COLO829 (cell line): ENCODE data around the gene PBX4.
A peak's percentile ranks its signal among the peaks of the same experiment; 100 is the strongest.
"Not testable (repeated sequence)": the region's sequence is repeated elsewhere in the genome, so short reads cannot be mapped to it uniquely, and the experiment has no call there.

Source experiments
- DNase-seq: peaks from one replicate; pipeline ENCODE4 v3.0.0; 2012; ENCODE audit warnings: low spot score

The PBX4 gene, protein sequence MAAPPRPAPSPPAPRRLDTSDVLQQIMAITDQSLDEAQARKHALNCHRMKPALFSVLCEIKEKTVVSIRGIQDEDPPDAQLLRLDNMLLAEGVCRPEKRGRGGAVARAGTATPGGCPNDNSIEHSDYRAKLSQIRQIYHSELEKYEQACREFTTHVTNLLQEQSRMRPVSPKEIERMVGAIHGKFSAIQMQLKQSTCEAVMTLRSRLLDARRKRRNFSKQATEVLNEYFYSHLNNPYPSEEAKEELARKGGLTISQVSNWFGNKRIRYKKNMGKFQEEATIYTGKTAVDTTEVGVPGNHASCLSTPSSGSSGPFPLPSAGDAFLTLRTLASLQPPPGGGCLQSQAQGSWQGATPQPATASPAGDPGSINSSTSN

GRCh38 chr19:19618219-19619051 lies at the start of gene PBX4:
PBX4 (minus strand) TSS chr19:19618687; CDS start chr19:19618629, 58 bp downstream.
- peak; percentile 82 for DNase-seq

- DNase-seq: not testable (repeated sequence)
These were observed 47.0 kb upstream of the PBX4 start for GRCh38 chr19:19665420-19665948.

DNA sequence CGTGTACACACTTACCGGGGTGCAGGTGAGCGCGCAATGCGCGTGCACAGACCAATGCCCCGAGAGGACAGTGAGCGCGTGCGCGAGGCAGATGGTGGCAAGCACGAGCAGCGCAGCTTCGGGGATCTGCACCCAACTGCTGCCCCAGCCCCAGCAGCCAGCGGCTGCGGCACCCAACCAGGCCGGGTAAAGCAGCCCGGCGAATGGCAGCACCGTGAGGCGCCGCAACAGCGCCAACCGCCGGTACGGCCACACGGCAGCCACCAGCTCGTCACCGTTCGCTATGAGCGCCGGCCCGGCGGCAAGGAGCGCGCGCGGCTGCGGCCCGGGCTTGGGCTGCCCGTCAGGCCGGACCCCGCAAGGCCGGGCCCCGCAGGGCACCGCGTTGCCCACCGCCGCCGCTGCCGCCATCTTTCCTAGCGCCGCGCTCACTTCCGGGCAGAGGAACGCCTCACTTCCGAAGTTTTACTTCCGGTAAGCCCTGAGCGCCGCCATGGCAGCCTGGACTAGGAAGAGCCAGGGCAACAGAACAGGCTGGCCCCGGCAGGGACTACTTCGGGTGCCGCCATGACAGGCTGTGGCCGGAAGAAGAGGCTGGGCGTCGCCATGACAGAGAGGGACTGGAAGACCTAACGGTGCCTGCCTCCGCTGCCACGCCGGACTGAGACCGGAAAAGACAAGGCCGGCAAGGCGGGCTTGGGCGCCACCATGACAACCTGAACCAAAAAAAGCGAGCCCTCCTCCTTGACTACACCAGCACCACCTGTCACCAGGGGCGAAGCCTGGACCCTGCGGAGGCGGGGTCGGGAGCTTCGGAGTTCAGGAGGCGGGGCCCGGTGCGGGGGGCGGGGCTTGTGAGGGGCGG lies 45.0 kb upstream of the PBX4 start, which contains the start of gene ATP13A1:
ATP13A1 (minus strand) TSS at position 421 of the 865 bp plus-strand sequence; CDS start at position 411, 10 bp downstream.
- DNase-seq: peak; percentile 81

- DNase-seq: no peak
These were observed 44.4 kb upstream of the PBX4 start for GRCh38 chr19:19662871-19663255.

DNA sequence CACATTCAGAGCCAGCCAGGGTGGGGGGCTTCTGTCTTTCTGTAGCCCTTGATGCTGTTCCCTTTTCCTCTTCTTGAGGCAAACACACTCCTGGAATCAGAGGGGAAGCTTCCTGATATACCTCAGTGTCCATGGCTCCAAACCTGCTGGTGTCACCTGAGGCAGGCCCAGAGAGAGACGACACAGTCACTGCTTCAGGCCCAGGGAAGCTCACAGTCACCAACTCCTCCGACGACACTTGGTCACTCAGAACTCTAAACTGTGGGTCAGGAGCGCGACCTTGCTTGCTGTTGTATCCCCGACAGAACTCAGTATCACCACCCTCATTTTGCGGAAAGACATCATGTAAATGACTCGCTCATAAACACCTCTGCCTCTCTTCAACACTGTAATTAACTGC lies 43.9 kb upstream of the PBX4 start:
- no peak for DNase-seq

DNA sequence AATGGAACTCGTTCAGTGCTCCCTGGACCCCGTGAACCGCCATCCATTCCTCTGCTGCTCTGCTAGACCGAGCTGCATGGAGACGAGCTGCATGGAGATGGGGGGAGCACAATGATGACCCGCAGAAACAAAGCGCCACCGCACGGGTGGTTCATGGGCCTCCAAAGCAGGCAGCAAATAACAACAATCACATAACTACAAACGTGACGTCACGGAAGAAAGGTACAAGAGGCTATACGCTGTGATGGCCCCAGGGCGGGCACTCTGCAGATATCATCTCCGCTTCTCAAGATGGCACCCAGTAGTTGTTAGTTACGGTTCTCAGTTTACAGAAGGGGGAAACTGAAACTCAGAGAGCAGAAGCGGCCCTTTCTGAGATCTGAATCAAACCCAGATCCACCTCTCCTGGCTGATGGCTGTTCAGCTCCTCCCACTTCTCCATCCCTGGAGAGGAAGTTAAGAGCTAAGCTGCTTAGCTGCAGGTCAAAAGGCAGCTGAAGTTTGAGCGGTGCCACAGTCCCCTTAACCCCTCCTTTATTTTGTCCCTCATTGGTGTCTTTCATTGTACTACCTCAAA lies 43.3 kb upstream of the PBX4 start:
- no peak for DNase-seq

GRCh38 chr19:19661141-19661674 lies 42.7 kb upstream of the PBX4 start:
- DNase-seq: no peak

DNA sequence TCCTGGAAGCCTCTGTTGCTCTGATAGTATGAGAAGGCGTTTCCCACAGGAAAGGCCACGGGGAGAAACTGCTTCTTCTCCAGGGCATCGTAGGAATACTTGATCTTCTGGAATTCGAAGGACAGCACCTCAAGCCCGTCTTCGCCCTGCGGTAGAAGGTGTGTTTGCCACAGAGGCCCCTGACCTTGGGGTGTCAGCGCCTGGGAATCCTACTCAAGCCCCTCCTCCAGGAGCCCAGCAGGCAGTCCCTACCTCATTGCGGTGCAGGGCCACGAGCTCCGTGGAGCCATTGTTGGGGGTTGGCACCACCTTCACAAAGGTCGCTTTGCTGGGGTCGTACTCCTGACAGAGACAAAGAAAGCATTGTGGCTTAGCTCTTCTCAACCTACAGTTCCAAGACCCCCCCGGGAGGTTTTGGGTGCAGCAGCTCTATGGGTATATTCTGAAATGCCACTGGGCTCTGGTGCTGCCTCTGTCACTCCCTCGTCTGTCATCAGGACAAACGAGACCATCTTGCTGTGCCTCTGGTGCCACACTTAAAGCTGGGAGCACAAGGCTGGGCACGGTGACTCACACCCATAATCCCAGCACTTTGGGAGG lies 41.3 kb upstream of the PBX4 start:
- DNase-seq: no peak

DNA sequence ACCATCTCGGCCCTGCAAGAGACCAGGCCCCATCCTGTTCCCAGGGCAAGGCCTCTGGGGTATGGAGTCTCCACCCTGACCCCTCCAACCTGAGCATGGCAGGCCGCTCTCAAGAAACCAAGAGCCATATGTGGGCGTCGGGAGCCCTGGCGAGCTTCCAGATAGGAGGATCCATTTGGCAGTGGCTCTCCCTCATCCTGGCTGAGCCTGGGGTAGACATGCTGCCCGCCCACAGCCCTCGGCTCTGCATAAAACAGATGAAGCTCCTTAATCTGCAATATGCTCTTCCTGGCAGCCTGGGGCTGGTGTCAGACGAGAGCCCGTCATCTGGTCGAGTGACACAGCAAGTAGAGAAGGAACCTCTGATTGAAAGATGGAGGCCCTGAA lies 38.9 kb upstream of the PBX4 start:
- no peak for DNase-seq

- no peak for DNase-seq
These were observed 38.2 kb upstream of the PBX4 start for GRCh38 chr19:19656451-19657396.

- no peak for DNase-seq
These were observed 37.3 kb upstream of the PBX4 start for GRCh38 chr19:19655641-19656343.

- no peak for DNase-seq
These were observed 36.6 kb upstream of the PBX4 start for GRCh38 chr19:19655051-19655594.

DNA sequence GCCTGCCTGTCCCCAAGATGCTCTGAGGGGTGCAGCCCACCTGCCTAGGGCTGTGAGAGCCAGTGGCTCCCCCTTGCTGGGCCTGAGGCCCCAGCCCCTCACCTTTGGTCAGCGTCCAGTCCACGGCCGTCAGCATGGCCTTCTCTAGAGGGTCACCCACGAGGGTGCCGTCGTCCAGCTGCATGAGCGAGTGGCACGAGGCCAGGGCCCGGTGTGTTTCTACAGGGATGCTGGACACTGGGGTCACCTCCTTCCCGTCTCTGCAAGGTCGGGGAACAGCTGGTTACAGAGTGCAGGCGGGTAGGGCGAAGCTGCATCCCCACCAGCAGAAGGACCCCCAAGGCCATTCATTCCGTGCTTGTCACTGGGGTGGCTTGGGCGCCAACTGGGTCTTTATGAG lies 36.0 kb upstream of the PBX4 start:
- DNase-seq: no peak

DNA sequence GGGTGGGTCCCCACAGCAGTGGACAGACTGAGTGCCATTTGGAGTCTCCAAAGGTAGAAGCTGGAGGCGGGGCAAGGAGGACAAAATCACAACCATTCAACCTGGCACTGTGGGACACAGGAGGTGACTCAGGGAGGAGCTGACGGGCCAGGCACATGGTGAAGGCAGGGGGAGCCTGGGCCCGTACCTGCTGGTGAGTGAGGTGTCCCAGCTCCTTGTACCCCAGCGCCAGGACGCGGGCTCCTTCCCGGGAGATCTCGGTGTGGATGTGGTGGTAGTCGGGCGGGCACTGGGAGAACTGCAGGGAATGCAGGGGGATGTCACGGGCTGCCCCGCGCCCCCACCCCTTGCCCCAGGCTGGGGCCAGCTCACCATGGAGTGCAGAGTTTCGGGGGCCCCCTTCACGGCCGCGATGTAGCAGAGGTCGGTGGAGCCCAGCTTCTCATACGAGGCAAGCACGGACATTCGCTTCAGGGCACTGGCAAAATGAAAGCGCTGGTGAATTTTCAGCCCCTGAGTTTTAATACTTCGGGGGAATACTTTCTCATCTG lies 35.2 kb upstream of the PBX4 start:
- DNase-seq: no peak

- DNase-seq: no peak
These were observed 34.2 kb upstream of the PBX4 start for GRCh38 chr19:19652482-19653295.

GRCh38 chr19:19651076-19651475 lies 32.6 kb upstream of the PBX4 start:
- DNase-seq: no peak

- DNase-seq: no peak
These were observed 31.8 kb upstream of the PBX4 start for GRCh38 chr19:19650331-19650730.

DNA sequence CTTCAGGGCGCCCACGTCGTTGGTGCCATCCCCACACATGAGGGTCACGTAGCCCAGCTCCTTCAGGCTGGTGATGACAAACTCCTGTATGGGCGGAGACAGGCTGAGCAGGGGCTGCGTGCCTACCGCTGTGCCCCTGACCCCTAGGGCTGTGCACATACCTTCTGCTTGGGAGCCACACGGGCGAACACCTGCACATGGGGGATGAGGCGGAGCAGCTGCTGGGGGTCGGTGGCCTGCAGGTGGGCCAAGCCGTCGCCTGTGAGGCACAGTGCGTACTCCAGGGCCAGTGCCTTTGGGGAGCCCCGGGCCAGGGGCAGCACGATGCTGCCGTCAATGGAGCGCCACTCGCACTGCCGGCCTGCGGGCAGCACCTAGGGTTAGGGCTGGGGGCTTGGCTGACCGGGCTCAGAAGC lies 31.1 kb upstream of the PBX4 start:
- no peak for DNase-seq
